Measurements from ENCODE around the gene ZSWIM6.

The ZSWIM6 gene

DNA sequence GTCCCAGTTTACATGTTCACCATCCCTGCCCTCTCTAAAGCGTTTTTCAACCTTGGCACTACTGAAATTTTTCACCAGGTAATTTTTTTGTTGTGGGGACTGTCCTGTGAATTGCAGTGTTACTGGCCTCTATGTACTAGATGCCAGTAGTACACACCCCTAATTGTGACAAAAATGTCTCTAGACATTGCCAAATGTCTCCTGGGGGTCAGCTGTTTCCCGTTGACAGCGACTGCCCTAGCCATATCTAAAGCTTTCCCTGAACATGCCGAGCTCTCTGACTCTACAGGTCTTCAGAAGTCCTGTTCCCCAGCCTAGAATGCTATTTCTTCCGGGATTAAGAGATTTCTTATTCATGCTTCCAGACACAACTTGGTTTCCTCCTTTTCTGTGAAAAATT is 235.3 kb downstream of the ZSWIM6 start:
- DNase-seq, result no peak

DNA sequence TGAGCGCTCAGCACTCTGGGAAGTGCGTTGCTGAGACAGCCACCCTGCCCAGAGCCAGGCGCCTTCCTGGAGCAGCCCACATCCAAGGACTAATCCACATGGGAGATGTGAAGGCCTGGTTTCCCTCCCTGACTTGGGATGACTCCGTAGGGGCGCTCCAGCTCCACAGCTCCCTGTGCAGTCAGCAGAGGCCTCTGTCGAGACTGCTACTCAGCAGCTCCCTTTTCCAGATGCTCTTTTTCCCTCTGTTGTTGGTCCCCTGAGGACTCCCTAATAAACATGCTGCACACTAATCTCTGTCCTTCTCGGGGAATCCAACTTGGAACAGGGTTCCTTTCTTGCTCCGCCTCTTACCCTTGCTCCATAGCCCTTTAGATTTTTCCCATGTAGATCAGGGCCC is 237.3 kb downstream of the ZSWIM6 start:
- DNase-seq, result no peak

DNA sequence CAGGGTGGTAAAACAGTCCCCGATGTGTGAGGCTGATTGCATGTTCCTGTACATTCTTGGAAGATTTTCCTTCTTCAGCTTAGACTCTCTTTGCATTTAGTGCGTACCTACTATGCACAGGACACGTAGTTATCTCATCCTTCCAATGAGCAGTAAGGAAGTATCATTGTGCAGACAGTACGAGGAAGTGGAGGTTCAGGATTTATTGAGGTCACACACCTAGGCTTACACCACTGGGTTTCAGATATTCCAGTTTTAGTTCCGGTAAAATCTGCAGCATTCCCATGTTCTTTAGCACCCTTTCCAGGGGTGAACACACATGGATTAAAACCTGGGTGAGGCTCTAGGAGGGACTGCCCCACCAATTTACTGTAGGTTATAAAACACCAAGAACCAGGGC is 238.7 kb downstream of the ZSWIM6 start:
- no peak for DNase-seq

DNA sequence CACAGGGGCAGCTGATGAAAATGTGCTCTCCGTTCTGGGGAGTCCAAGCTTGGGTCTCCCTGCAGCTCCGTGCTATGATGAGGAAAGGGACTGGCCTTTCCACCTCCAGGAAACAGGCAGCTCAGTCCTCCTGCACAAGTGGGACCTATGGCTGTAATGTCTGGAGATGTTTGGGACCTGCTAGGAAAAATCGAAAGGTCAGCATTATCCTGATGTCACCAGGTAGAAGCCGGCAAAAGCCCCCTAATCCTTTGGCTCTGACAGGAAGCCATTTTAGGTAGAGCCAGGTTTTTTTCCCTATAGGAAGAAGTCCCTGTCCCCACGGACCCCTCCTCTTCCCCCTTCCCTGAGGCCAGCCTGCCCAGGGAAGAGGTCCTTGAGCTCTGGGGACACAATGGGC is 240.9 kb downstream of the ZSWIM6 start:
- DNase-seq, result no peak

DNA sequence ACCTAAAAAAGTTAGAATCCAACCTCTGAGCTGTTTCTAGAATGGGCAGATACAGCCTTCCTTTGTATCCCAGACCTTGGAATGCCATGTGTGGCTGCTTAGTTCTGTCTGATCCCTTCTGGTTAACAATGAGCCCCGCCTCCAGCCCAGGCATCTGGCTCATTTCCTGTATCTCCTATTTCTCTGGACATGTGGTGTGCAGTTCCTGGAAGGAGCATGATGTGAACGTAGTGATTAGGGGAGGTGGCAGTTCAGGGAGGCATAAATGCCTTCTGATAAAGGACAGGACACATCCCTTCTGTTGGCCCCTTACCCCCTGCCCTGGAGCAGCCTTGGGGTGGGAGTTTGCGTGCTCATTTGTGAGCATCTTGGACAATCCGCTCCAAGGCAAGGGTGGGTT is 243.0 kb downstream of the ZSWIM6 start:
- no peak for DNase-seq

DNA sequence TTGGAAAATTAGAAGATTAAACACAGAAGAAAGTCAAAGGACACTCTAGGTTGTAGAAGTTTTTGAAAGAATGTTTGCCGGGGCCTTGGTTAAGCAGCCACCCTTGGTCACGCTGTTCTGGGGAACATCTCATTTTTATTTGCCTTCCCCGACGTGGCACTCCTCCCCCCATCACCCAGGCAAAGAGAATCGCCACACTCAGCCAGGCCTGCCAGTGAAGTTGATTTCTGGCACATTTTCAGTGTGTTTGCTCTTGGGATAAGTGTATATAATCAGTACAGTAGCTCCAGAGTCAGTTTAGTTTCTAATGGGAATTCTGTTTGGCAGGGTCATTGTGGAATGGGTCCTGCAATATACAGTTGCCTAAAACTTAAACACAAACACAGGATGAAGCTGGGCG is 243.5 kb downstream of the ZSWIM6 start:
- DNase-seq, result no peak

DNA sequence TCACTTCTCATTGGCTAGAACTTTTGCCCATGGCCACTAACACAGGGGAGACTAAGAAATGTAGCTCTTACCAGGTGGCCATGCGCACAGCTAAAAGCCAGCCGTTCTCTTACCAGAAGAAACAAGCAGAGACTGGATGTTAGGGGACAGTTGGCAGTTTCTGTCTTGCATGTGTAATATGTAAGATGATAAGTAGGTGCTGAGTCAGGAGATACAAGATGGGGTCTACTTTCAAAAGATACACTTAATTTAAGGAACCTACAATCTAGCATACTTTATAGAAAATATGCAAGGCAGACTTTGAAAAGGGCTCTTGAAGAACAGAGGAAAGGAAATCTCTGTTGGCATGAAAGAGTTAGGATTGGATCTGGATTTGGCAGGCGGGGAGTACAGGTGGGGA is 244.5 kb downstream of the ZSWIM6 start:
- no peak for DNase-seq

DNA sequence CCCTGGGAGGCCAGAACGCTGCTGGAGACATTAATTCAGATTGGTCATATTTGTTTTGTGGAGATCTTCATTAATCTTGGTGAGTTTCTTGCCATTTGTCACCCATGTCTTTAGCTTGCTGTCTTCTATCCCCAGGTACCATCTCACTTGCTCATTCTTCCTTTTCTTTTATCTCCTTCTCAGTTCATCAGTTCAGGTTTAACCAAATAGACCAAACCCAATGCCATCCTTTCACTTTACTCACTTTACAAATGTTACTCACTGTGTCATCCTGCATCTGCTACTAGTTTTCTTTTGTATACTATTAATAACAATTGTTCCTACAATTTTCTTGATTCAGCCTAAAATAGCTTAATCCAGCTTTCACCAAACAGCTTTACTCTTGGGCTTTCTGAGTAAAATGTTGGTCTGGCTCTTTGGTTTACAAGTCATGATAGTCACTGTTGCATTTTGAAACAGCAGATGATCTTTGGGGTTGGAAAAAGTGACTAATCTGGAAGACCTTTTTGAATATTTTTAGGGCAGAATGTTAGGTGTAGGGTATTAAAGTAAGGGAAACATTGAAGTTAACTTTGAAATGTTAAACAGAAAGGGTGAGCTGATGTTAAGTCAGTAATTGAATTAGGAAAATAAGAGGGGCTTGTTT is 246.9 kb downstream of the ZSWIM6 start:
- DNase-seq, result no peak

DNA sequence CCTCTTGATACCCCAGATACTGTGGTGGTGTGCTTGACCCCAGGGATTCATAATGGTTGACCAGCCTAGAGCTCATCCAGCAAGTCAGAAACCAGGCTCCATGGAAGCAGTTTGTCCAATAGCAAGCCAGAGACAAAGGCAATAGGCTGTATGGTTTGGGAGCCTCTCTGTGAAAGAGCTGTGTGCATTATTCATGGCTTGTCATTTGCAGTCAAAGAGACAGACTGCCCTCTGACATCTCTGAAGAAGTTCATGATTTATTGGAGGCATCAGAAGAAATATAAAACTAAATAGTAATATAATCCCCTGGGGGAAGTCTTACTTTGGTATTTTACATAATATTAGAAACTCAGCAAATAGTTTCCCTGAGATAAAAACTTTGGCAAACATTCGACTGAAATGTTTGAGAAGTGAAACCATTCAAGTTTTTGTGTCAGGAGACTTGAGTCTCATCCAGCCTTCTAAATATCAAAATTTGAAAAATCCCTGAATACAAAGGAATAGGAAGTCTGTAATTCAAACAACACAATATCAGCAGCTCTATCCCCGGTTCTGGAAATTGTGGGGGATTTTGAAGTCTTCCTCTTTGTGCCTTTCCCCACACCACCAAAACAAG is 250.3 kb downstream of the ZSWIM6 start:
- DNase-seq, result peak in 1 of 2 donors; percentile 2

DNA sequence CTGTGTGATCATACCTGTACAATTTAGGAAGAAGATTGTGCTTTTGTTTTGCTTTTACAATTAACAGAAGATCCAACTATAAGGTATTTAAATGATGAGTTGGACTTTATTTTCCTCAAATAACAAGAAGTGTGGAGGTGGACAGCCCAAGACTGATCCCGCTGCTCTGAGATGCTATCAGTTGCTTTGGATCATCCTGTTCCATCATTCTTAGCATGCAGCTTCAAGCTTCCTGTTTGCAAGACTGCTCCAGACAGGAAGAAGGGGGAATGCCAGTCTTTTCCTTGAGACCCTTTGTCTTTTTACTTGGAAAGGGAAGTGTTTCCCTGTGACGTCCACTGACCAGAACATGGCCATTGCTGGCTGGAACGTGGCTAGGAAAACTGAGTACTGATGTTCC is 250.8 kb downstream of the ZSWIM6 start:
- no peak for DNase-seq

DNA sequence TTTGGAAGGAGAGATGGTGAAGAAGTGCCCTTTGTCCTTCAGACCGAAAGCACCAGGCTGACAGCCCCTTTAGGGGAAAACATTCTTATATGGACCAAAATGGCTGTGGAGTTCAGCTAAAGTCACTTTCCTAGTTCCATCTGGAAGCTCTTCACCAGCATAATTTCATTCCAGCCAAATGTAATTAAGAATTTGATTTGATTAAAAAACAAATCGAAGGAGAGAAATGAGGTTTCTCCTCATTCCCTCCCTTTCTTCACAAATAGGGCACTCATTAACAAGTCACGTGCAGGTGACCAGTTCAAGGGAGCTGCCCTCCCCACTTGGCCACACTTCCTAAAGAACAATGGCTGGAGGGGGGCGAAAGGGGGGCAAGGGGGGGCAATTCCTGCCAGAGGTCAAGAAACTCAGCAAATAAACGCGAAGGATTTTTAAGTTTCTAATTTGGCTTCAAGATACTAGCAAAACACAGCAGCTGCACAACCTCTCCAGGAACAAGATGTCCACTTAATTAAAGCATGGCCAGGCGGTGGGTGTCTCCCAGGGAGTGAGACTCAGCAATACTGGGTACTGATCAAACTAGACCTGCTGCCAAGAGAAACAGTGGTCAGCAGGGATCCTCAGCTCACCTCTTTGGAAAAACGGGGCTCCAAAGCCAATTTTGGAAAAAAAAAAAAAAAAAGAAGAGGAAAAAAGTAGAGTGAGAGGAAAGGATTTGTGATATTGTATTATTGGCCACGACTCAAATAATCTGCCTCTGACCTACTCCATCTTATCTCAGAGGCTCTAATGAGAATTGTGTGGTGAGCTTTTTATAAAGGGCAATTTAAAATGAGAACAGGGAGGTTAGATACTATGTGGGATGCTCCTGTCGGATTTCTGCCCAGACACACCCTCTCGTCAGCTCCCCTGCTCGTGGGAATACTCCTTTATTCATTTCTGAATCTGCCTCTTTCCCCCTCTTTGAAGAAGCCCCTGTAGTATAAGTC is 254.3 kb downstream of the ZSWIM6 start:
- no peak for DNase-seq

DNA sequence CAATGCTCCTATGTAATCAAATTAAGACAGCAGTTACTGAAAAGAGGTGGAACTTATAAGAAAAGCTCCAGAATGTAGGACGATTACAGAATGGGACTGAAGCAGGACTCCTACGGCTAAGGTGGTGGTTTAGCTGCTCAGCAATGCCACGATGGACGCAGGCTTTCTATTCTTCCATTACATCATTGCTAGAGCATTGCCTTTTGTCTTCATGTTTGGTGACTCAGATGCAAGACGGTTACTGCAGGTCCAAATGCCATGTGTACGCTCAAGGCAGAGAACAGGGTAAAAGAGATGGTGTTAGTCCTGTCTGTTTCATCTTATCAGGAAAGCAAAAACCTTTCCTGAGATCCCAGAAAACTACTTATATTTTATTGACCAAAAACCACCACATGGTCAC is 255.1 kb downstream of the ZSWIM6 start:
- DNase-seq, result no peak

DNA sequence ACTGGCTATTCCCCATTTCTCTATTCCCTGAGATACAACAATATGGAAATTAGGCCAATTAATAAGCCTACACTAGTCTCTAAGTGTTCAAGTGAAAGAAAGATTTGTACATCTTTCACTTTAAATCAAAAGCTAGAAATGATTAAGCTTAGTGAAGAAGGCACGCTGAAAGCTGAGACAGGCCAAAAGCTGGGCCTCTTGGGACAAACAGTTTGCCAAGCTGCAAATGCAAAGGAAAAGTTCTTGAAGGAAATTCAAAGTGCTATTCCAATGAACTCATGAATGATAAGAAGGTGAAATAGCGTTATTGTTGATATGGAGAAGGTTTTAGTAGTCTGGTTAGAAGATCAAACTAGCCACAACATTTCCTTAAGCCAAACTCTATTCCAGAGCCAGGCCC is 256.2 kb downstream of the ZSWIM6 start:
- no peak for DNase-seq

DNA sequence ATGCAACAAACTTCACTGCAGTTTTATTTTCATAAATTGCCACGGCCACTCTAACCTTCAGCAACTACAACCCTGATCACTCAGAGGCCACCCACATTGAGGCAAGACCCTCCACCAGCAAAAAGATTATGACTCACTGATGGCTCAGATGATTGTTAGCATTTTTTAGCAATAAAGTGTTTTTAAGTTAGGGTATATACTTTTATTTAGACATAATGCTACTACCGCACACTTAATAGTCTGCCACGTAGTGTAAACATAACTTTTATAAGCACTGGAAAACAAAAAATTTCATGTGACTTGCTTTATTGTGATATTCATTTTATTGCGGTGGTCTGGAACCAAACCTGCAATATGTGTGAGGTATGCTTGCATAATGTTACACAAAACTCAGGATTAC is 257.9 kb downstream of the ZSWIM6 start:
- no peak for DNase-seq

DNA sequence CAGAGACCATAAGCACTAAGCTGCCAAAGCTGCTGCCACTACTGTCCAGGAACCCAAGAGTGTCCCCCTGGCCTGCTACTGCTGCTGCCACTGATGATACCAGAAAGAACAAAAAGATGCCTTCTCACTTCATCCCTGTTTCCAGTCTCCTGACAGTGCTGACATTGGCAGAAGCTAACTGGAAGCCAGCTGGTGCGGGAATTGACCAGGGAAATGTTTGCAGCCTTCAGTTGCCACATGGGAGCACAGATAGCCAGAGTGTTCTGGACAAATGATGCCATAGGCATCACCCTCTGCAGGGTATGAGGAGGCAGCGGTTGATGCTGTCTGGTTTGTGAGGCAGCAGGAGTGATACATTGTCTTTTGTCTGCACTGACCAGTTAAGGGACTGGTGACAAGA is 258.4 kb downstream of the ZSWIM6 start:
- DNase-seq, result no peak

DNA sequence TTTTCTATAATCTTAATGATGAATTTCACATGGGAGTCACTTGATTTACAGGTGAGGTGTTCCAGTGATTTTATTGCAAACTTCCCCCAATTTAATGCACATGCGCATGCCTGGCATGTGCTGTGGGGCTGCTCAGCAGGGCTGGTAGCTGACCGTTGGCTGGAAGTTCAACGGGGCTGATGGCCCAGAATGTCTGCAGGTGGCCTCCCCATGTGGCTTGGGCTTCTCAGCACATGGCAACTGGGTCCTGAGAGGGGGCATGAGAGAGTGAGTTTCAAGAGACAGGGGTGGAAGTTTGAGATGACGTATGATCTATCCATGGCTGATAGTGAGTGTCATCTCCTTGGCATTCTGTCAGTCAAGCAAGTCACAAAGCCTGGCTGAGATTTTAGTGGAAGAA is 259.8 kb downstream of the ZSWIM6 start:
- DNase-seq, result no peak

DNA sequence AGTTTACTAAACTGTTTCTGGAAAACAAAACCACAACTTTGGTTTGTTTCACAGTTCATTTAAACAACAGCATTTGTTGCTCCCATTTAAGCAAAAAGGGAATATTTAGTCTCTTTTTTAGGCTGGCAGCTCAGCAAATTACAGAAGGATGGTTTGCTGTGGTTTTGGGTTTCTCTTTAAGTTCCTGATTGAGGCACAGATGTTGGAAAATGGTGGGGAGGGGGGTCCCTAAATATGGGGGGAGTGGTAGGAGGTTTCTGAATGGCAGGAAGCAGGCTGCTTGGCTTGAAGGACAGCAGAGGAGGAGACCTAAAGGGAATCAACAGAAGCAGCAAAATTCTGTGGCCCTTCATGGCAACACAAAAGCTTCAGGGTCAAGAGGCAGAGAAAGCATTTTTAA is 263.4 kb downstream of the ZSWIM6 start:
- no peak for DNase-seq

Measured in inflammatory macrophage treated with lipopolysaccharide for 1 hour (primary cell).